Right renal pelvis (tissue), 4 donors: Measurements from ENCODE around the gene GPS2. TPM values are rescaled to one million over a fixed set of nuclear protein-coding genes. Genes with fewer than 3 reads are reported as not detected.
"Not testable (repeated sequence)": the region's sequence is repeated elsewhere in the genome, so short reads cannot be mapped to it uniquely, and the experiment has no call there.

ENCODE experiments used
- DNase-seq, 4 donors: peaks; one replicate each; pipeline ENCODE4 v3.0.0-alpha.2; 2013; ENCODE audit warnings: low read depth in 4 of 4, low spot score in 3 of 4, missing footprints in 1 of 4
- polyA plus RNA-seq, 4 donors: library from polyadenylated mRNA; unstranded; fragments of 120-200 nt; gene quantifications; one replicate each; pipeline ENCODE4 v1.2.1, GENCODE V29; 2013; ENCODE audit not compliant: insufficient read length in 4 of 4

Gene GPS2
- polyA plus RNA-seq, 4 donors: 86.3 to 106 (median 99.6) TPM

DNA sequence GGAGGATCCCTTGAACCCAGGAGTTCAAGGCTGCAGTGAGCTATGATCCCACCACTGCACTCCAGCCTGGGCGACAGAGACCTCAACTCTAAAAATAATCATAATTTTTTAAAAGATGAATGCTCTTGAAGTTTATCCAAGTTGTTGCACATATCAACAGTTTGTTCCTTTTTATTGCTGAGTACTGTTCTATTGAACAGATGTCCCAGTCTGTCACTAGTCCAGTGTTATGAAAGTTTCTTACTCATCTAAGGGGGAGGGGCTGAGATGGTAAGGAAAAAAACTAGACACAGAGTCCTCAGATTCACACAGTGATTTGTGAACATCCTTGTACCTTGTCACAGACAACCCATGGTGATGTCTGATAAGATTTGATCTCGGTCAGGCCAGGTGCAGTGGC is 25.0 kb upstream of the GPS2 start:
- no peak for DNase-seq

- DNase-seq: not testable (repeated sequence)
These were observed 22.4 kb upstream of the GPS2 start for GRCh38 chr17:7337600-7337999.

DNA sequence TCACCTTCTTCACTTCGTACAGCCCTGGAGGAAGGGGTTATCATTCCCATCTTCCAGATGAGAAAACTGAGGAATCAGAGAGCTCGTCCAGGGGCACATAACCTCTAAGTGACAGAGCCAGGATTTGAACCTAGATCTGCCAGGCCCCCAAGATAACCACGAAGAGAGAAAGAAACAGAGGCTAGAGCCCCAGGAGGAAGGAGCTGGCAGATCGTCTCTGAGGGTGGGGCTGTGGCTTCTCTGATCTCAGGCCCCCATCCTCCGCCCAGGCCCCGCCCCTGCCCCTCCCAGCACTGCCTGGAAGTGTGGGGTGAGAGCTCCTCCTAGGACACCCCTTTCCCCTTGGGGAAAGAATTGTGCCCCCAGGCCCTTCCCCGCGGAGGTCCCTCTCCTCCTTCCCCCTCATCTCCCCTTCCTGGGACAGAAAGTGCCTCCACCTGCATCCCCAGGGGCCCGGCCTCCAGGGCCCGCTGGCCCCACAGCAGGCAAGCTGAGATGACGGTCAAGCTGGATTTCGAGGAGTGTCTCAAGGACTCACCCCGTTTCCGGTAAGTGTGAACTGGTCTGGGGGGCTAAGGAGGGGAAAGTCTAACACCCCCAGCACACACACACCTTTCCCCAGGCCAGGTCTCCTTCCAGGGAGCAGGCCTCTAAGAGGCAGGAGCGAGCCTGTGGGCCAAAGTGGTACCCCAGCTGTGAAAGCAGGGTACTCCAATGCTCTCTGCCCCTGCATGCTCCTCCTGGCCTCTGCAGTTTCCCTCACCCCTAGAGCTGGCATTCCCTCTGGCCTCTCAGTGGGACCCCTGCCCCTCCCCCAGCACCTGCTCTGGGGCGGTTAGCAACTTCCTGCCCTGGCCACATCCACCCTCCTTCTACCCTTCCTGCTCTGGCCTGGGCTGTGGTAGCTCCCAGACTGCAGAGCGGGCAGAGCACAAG is 21.3 kb upstream of the GPS2 start, which contains the start of gene ACAP1:
TSS of gene ACAP1 (plus strand) at position 290 of the 936 bp plus-strand sequence. CDS start at position 496, 206 bp downstream.
- no peak for DNase-seq

- not testable (repeated sequence) for DNase-seq
These were observed 20.6 kb upstream of the GPS2 start for GRCh38 chr17:7335765-7336164.

GRCh38 chr17:7334938-7335538 is 19.9 kb upstream of the GPS2 start:
- no peak for DNase-seq

DNA sequence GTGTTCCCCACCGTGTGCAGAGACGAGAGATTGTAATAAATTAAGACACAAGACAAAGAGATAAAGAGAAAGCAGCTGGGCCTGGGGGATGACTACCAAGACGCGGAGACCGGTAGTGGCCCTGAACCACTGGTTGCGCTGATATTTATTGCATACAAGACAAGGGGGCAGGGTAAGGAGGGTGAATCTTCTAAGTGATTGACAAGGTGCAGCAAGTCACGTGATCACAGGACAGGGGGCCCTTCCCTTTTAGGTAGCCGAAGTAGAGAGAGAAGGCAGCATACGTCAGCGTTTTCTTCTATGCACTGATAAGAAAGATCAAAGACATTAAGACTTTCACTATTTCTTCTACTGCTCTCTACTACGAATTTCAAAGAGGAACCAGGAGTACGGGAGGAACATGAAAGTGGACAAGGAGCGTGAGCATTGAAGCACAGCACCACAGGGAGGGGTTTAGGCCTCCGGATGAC is 17.5 kb upstream of the GPS2 start:
- not testable (repeated sequence) for DNase-seq

- no peak for DNase-seq
These were observed 17.0 kb upstream of the GPS2 start for GRCh38 chr17:7332111-7332510.

- DNase-seq: no peak
These were observed 15.5 kb upstream of the GPS2 start for GRCh38 chr17:7330638-7331015.

- DNase-seq: peak in 2 of 4 donors; percentile 77 to 78
These were observed 15.0 kb upstream of the GPS2 start for GRCh38 chr17:7329997-7330637.

- DNase-seq: peak; percentile 97 to 99 (median 98)
These were observed 14.3 kb upstream of the GPS2 start for GRCh38 chr17:7329374-7329996.

GRCh38 chr17:7328840-7329373 is 13.7 kb upstream of the GPS2 start, which contains the start of gene NEURL4:
NEURL4 (minus strand) TSS chr17:7329335; CDS start chr17:7329312, 23 bp downstream.
- no peak for DNase-seq

DNA sequence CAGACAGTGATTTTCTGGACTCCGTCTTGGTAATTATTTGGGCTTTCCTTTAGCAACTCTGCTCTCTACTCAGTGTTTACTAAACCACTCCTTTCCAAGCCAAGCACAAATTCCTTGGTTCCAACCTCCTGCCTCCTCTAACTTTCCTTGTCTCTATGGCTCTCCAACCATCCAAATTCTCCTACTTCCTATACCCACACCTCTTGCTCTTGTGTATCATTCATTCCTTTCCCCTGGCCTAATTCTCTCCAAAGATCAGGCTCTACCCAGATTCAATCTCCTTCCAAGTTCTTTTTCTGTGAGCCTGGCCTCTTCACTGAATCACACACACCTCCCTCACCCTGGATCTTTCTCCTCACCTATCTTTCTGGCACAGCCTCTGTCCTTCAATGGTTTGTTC is 12.8 kb upstream of the GPS2 start:
- no peak for DNase-seq

GRCh38 chr17:7327501-7327900 is 12.3 kb upstream of the GPS2 start:
- no peak for DNase-seq

GRCh38 chr17:7327056-7327455 is 11.9 kb upstream of the GPS2 start:
- no peak for DNase-seq

DNA sequence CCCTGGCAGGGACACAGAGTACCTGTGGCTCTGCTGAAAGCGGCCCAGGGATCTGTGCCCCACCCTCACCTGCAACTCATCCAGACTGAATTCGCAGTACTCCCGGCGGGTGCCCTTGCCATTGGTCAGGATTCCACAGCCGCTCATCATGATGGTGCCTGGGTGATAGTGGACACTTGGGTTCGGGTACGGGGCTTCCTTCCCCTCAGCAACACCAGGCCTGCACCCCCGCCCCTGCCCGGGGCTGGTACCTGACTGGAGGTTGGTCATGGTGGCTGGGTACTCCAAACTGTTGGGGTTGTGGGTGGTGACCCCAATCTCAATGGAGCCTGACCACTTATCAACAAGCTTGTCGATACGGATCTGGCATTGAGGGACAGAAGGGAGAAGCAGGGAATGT is 11.0 kb upstream of the GPS2 start:
- DNase-seq: no peak

GRCh38 chr17:7325031-7325528 is 9.9 kb upstream of the GPS2 start:
- DNase-seq: no peak

GRCh38 chr17:7324438-7324779 is 9.2 kb upstream of the GPS2 start:
- no peak for DNase-seq

GRCh38 chr17:7323731-7324437 is 8.7 kb upstream of the GPS2 start:
- no peak for DNase-seq

GRCh38 chr17:7322520-7323194 is 7.5 kb upstream of the GPS2 start:
- DNase-seq: no peak
